DND-41 (cell line): ENCODE data around the gene MCTP2.

Experiments
- CTCF ChIP-seq: IDR thresholded peaks from 2 replicates; pipeline ENCODE4 v1.5.1; 2012; ENCODE audit warnings: borderline replicate concordance, low read length, moderate library complexity, mild to moderate bottlenecking; ENCODE audit not compliant: poor library complexity, severe bottlenecking; ENCODE audit errors: extremely low read depth
- EZH2 ChIP-seq: IDR thresholded peaks from 3 replicates; pipeline ENCODE4 v1.6.1; 2012; ENCODE audit warnings: borderline replicate concordance, low read depth, mild to moderate bottlenecking, moderate library complexity, low read length, inconsistent platforms; ENCODE audit not compliant: severe bottlenecking

- TF ChIP-seq CTCF: peak; percentile 96
- TF ChIP-seq EZH2: no peak
Measured at GRCh38 chr15:94324117-94324826, 92.9 kb downstream of the MCTP2 start.
